ENCODE data around the gene JAG2.

JAG2 gene

DNA sequence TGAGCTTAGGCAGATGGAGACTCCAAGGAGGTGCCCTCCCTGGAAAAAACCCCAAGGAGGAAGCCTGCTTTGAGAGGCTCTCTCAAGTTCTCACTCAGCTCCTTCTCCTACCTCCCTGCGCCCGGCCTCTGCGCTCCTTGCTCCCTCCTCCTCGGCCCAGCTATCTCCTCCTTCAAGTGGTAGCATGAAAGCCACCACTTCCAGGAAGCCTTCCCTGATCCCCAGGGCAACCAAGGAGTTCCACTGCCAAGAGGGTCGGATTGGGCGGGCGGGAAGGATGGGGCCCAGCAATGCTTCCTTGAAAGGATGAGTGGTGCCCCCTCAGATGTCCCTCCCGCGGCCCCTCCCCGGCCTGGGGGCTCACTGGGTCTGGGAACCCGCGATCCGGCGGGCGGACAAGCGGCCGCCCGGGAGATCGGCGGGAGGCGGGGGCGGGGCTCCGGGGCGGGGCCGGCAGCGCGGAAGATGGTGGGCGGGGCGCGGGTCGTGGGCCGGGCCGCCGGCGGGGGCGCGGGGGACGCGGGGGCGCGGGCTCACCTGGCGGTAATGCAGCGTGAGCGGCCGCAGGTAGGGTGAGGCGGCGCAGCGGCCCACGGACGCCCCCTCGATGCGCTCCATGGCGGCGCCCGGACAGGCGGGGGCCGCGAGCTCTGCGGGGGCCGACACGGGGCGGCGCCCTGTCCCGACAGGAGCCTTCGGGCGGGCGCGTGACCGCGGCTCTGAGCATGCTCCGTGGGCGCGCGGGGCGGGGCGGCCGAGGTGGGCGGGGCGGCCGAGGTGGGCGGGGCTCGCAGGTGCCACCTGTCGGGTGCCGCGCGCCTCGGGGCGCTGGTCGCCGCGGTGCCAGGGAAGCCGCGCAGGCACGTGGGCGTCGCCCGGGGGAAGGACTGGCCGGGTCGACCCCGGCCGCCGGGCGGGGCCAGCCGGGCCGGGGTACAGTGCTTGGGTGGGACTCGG is 12.3 kb upstream of the JAG2 start, which contains the start of gene NUDT14:
NUDT14 (minus strand) TSS at position 721 of the 957 bp plus-strand sequence; CDS start at position 618, 103 bp downstream.
- peak; percentile 40 for DNase-seq

- no peak for DNase-seq
These were observed 10.6 kb upstream of the JAG2 start for GRCh38 chr14:105179191-105179590.

- no peak for DNase-seq
These were observed 10.2 kb upstream of the JAG2 start for GRCh38 chr14:105178868-105179140.

- DNase-seq: no peak
These were observed 9.7 kb upstream of the JAG2 start for GRCh38 chr14:105178069-105178867.

DNA sequence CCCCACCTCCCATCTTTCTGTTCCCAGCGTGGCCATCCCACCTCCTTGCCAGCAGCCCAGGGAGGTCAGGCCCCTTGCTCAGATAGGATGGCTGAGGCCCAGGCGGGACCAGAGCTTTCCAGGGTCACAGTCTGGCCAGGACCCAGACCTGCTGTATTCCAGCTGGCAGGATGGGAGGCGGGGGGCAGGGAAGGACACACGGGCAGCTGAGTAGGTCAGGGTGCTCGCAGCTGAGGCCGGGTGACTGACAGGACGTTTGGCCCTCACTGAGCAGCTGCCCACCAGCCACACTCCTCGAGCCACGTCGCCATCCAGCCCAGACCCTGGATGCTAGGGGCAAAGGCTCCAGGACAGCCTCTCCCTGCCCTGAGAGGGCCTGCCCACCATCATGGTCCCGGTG is 8.5 kb upstream of the JAG2 start:
- DNase-seq: no peak

- DNase-seq: no peak
These were observed 7.9 kb upstream of the JAG2 start for GRCh38 chr14:105176513-105176912.

DNA sequence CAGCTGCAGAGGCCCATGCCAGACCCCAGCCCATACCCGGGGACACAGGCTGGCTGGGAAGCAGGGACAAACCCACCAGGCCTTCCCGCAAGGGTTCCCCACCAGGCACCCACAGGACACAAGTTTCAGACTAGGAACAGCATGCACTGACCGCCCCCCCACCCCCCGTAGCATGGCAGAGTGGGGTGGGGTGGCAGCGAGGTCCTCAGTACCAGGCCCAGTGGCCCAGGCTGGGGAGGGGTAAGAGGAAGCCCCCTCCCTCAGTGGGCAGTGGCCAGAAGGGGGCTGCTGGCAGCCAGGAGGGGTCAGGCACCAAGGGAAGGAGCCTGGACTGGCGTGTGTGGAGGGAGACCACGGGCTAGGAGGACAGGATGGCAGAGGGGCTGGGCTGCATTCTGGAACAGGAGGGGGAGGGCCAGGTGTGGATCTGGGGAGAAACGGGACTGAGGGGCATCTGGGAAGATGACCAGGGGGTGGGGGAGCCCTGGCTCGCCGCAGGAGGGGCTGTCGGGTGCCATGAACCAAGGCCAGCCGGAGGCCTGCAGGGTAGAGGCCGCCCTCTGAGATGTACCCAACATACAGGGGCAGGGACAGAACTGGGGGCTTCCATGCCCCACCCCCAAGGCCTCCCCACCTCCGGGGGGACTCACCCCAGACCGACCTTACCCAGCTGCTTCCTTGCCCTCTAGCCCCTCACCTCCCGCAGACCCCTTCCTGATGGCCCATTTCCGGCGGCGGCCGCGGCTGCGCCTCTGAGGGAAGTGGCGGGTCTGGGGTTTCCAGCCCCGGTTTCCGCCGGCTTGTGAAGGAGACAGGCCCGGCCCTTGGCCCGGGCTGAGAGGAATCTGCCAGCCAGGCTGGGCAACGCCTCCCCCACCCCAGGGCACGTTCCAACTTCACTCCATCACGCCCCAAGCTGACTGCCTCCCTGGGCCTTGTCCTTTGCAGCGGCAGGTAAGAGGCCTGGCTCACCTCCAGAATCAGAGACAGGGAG is 5.6 kb upstream of the JAG2 start:
- DNase-seq: no peak

GRCh38 chr14:105173145-105173544 is 4.6 kb upstream of the JAG2 start:
- no peak for DNase-seq

DNA sequence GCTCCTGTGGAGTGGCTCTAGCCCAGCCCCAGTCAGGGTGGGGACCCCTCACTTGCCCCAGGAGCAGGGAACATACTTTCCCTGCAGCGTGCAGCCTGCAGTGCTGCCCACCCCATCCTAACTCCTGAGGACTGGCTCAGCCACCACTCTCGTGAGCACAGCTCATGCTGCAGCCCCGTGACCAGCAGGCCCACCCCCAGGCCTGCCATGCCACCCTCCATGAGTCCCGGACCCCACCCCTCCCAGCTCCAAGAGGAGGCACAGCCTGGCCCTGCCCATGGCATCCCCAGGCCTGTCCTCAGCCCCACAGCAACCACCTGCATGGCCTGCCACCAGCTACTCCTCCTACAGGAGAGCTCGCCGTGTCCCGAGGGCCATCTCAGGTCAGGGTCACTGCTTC is 3.9 kb upstream of the JAG2 start:
- DNase-seq: no peak

- DNase-seq: no peak
These were observed 2.6 kb upstream of the JAG2 start for GRCh38 chr14:105171004-105171673.

DNA sequence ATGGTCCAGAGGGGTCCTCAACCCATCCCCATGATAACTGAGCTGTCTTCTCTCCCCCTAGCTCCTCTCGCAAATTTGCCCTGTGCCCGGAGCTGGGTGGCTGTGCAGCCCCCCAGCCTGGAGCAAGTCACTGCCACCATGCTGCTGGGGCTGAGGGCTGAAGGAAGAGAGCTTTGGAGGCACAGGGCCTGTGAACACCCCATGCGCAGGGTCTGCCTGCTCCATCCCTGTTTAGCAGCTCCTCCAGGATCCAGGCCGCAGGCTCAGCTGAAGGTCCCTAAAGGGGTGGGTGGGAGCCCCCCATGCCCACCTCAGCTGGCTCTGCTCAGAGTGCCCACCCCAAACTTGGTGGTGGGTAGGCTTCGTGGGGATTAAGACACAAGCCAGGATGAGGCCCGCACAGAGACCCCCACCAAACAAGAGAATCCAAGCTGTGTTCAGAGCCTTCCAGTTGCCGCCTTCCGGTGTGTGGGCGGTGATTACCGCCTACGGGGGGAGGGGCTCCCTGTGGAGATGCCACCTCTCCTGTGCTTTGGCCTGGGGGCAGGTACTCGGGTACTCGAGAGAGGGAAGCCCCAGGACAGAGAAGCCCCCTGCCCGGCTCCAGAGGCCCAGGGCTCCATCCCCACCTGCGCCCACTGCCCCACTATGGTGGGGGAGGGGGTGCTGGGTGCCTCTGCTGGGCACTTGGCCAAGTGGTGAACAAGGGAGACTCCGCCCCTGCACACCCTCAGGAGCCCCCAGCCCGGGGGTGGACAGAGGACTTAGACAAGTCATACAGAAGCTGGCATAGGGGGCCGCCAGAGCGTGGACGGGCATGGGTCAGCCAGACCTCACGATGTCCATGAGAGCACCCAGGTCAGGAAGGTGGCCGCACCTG is 1.4 kb upstream of the JAG2 start:
- DNase-seq: no peak

DNA sequence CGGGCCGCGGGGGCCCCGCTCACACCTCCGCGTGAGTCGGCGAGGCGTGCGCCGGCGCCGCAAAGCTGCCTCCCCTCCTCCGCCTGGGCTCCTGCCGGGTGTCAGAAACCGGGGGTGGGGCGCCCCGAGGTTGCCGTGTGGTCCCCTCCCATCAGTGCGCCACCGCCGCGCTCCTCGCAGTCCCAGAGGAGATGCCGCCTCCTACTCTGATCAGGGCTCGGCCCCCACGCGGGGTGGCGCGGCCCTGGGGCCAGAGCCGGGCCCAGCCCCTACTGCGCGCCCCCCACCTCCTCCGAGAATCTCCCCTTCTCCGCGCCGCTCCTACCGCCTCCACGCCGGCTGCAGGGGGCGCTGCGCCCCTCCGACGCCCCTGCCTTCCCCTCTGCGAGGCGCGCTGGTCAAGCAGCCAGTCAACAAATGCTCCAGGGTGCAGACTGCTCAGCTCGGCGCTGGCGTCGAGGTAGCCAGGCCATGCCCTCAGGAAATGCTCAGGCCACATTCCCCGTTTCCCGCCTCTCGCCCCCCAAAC is 467 bp upstream of the JAG2 start:
- DNase-seq: no peak

DNA sequence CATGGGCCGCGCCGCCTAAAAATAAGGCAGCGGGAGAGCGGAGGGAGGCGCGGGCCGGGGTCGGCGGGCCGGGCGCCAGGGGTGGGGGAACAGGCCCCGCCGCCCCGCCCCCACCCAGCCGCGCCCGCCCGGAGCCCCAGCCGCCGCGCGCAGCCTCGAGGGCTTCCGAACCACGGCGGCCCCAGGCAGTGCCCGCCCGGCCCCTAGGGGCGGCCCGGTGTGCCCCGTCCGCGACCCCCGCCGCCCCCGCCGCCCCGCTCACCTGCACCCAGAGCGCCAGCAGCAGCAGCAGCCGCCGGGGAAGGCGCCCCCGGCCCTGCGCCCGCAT is 519 bp downstream of the JAG2 start:
- DNase-seq: no peak

DNA sequence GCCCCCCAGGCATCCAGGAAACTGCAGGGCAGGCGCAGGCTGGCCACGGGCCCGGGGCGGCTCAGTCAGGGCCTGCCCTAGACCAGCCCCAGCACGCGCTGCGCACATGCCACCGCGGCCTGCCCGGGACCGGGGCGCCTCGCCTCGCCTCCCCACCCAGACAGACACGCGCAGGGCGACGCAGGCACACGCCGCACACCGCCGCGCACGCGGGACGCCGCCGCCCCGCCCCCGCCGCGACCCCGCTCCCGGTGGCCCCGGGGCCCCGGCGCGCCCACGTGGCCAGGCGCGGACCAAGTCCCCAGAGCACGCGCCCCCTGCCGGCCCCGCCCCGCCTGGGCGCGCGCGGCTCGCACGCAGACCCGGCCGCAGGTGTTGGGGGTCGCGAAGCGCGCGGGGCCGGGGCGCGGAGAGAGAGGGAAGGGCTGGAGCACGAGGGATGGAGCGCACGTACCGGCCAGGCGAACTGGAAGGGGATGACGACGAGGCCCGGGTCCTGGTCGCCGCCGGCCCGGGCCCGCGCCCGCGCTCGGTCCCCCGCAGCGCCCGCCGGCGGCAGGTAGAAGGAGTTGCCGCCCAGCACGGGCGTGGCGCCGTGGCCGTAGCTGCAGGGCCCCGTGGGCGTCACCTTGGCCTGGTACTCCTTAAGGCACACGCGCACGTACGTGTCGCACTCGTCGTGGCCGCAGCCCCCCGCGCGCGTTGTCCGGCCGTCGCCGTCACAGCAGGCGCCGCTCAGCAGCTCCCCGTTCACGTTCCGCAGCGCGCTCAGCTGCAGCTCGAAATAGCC is 1.1 kb downstream of the JAG2 start:
- DNase-seq: no peak

- no peak for DNase-seq
These were observed 1.8 kb downstream of the JAG2 start for GRCh38 chr14:105166571-105167302.

GRCh38 chr14:105165761-105166485 is 2.7 kb downstream of the JAG2 start:
- DNase-seq: no peak

DNA sequence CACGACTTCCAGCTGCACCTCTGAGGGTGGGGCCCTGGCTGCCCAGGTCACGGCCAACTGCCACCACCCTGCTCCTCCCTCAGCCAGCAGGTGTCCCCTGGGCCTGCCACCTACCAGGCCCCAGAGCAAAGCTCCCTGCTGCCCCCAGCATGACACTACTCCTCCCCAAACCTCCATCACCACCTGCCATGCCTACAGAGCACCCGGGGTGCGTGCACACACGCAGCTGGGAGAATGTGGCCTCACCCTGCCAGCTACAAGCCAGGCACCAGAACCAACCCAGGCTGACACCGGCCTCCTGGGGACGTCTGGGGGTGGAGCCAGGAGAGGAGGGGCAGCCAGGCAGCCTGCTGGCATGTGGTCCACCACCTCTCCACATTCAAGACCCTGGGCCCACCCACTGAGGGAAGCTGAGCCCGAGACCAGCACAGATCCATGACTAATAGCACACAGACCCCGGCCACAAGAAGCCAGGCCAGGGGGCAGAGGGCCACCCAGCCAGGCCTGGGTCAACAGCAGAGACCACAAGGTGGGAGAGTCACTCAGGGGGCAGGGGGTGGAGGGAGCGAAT is 3.4 kb downstream of the JAG2 start:
- no peak for DNase-seq

- no peak for DNase-seq
These were observed 5.4 kb downstream of the JAG2 start for GRCh38 chr14:105163040-105163742.

Data from fibroblast of skin of right biceps (primary cell).